HG03060 (cell line): ENCODE results near the gene RBM38.

Experiments used
- ATAC-seq: cut with Tn5 transposase; IDR thresholded peaks from one replicate; pipeline ENCODE4 v1.9.1; 2021; ENCODE audit warnings: low read depth, moderate number of reproducible peaks; ENCODE audit not compliant: unreplicated experiment

RBM38 gene

DNA sequence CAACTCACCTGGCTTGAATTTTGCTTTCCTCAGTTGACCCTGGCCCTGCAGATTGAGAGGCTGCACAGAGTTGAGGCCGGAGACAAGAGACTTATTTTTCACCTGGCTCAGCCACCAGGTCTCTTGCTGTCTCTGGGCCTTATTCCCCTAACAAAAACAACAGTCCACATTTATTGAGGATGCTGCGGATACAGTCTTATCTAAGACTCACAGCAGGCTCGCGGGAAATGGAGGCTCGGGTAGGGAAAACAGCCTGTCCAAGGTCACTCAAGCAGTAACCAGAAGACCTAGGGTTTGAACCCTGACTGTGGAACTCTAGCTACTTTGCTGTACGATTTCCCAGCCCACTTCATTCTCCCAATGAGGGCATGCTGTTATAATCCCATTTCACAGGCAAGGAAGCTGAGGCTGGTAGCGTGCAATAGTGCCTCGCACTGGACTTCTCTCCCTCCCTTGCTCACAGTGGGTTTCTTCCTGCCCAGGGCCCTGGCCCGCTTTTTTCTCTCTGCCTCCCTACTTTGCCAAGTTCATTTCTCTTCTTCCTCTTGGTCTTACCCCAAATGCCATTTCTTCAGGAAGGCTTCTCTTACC, 57.7 kb downstream of the RBM38 start:
- ATAC-seq: no peak

DNA sequence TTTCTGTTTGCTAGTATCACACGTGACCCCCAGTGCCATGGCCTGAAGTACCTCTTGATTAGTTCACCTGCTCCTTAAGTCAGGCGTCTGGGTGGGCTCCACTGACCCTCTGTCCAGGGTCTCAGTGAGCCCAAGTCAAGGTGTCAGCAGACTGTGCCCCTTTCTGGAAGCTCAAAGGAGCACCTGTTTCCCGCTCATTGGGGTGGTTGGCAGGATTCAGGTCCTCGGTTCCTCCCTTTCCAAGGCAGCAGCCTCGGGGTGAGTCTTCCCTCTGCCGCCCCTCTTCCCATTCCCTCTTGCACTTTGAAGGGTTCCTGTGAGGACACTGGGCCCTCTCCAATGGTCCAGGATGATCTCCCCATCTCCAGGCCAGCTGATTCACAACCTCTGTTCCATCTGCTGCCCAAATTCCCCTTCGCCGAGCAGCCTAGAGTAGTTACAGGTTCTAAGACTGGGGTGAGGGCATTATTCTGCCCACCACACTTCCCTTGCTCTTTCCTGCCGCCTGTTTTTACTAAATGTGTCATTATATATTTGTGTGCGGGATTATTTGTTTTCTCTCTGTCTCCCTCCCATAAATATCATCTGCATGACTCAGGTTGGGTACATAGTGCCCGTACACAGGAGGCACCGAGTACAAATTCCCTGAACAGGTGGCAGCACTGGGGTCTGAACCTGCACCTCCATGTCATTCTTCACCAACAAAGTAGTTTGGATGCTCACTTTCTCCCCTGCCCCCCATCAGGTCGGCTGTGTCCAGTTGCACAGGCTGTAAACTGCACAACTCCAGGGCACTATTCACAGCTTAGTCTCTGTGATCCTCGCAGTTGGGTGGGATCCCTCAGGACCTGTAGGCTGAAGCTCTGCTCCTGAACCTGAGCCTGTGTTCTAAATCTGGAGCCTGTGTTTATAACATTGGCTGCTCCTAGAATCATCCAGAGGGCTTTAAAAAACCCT, 58.5 kb downstream of the RBM38 start:
- ATAC-seq: no peak

DNA sequence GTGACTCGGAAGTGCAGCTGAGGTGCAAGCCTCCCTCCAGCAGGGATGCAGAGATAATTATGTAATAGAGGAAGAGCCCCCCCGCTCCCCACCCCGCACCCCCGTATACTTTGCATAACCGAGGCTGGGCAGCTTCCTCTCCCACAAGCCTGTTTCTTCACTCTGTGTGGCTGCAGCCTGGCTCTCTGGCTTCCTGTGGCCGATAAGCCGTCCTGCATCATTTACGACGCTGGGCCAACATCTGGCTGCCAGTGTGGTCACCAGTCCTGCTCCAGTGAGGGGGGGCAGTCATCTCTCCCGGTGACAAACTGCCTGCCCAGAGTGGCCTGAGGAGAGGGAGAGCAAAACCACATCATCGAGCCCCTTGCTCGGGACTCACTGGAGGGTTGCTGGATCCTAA, 59.2 kb downstream of the RBM38 start:
- peak; percentile 47 for ATAC-seq

DNA sequence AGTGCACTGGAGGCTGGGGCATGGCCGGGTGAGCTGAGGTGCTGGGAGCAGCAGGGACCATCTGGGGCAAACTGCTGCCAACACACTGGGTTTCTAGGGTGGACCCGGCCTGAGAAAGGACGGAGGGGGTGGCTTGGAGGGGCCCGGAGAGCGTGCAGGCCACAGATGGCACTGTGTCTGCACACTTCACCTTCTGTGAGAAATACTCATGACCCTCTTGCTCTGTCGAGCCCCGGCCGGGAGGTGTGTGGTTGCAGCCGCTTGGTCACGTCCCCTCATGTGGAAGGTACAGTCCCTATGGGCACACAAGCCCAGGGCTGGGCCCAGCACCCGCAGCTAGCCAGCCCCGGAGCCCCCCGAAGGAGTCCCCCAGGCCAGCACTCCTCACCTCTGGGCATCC, 59.7 kb downstream of the RBM38 start:
- peak; percentile 23 for ATAC-seq

DNA sequence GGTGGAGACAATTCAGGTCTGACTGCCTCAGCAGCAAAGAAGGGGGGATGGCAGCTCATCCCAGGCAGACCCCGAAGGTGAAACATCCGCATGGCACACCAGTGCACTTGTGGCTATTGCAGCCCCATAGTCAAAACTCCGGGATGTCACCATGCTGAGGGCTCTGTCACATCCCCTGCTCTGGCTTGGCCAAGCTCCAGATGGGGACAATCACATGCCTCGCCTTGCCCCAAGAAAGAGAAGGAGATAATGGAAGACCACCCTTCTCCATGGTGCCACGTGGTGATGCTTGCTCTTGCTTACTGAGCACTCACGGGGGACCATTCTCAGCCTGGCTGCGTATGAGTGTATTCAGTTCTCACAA, 60.2 kb downstream of the RBM38 start:
- no peak for ATAC-seq

DNA sequence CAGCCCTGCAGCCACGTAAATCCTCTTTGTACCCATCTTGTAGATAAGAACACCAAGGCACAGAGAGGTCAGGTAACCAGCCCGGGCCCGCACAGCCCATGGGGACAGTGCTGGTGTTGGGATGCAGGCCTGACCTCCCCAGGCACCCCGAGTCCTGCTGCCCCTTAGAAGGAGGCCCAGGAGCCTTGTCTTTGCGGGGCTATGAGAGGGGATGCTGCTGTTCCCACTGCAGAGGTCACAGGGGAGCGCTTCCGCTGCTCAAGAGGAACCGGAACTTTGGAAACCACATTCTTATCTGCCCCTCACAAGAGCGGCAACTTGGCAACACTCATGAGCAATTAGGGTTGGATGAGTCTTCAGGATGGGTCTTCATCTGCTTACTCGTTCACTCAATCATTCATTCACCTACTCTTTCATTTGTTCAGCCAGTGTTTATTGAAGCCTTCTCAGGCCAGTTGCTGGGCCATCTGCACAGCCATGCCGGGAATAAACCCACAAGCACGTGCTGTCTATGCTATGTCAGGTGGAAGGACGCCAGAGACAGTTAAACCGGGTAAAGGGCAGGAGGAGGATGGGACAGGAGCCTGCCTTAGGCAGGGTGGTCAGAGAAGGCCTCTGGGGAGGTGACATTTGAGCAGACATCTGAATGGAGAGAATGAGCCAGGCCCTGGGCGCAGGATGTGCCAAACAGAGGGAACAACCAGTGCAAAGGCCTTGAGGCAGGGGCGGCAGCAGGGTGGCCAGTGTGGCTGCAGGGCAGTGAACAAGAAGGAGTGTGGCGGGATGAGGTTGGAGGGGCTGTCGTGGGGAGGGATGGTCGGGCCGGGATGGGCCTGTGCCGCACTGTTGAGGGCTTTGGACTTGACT, 60.8 kb downstream of the RBM38 start:
- ATAC-seq: no peak

DNA sequence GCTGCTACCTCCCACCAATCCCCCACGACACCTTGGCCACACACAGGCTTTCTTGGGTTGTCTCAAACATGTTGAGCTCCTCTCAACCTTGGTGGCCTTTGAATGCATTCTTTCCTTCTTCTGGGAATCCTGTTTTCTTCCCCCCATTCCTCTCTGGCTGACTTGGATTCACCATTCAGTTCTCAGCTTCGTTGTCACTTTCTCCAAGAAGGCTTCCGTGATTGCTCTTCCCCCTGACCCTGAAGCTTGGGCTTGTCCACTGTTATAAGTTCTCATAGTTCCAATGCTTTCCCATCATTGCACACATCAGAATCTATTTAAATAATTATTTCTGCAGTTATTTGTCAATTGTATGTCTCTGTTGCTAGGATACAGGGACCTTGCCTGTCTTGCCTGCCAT, 64.2 kb downstream of the RBM38 start:
- ATAC-seq: no peak

DNA sequence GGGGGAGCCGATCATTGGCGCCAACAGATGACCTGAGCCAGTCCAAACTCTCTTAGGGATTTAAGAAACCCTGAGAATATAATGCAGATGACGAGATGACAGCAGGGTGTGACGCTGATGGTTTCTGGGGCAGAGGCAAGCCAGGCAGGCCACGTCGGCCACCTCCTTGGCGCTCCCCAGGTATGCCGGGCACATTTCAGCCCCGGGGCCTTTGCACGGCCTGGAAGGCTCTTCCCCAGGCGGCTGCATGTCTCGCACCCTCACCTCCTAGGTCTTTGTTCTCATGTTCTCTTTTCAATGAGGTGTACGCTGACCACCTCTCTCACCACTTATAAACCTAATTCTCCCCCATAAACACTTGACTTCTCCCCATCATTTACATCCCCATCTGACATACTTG, 64.9 kb downstream of the RBM38 start:
- no peak for ATAC-seq

DNA sequence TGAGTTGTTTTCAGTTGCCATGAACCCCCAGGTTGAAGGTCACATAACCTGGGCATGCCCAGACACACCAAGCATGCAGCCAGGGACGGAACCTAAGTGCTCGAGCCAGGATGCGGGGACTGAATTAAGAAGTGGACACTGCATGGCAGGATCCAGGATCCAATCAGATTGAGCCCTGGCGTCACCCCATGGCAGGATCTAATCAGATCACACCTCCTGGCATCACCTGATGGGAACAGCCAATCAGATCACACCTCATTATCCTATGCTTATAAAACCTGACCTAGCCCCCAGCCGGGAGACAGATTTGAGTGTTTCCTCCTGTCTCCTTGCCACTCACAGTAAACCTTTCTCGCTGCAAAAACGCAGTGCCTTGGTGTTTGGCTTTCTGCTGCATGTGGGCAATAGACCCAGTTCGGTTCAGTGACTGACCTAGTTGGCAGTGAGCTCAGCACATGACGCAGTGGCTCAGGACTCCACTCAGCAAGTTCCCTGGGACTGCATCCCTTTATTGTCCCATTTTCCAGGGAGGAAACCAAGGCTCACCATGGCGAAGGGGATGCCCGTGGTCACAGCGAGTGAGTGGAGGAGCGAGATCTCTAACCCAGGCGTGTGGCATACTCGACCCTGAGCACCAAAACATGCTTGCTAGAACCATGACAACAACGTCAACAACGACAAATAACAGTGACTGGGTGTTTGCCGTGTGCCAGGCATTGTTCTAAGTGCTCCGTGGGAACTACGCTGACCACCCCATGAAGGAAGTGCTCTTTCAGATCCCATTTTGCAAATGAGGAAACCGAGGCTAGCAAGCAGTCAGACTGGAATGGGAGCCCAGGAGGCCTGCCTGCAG, 66.3 kb downstream of the RBM38 start:
- no peak for ATAC-seq

DNA sequence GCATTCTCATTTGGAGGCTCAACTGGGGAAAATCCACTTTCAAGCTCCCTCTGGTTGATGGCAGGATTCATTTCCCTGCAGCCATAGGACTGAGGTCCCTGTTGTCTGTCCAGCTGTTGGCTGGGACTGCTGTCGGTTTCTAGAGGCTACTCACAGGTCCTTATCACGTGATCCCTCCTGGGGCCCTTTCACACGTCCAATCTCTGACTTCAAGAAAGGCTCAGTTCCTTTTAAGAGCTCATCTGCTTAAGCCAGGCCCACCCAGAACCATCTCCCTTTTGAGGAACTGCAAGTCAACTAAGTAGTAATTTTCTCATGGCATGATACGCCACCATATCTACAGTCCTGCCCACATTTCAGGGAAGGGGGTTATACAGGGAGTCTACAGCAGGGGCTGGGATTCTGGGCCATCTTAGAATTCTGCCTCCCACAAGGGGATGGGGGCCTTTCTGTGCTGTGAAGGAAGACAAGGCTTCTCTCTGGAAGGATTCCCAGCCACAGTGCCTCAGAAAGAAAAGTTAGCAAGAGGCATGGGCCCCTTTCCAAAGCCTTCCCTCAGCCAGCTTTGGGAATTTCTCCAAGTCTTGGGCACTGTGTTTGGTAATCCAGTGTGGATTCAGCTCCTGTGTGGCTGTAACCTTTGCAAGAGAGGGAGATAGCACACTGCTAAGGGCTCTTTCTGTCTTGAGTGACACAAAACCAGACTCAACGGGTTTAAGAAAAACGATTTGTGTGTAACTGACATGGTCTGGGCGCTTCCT, 67.4 kb downstream of the RBM38 start:
- no peak for ATAC-seq
